GM12878 (cell line): ENCODE measurements around the gene INTS13. TPM values are rescaled to one million over a fixed set of nuclear protein-coding genes. Genes with fewer than 3 reads are reported as not detected.

Experiments used
- ATF2 ChIP-seq: IDR thresholded peaks from 2 replicates; pipeline ENCODE4 v1.6.1; 2012; ENCODE audit warnings: low read length, inconsistent platforms
- BMI1 ChIP-seq: fragments of 450-650 bp; IDR thresholded peaks from 2 replicates; pipeline ENCODE4 v1.6.1; 2016; ENCODE audit warnings: mild to moderate bottlenecking, moderate library complexity, borderline replicate concordance
- BRCA1 ChIP-seq: IDR thresholded peaks from 2 replicates; pipeline ENCODE4 v1.6.1; 2011; ENCODE audit warnings: low read depth, low read length, improper control_type of control experiment
- CHD2 ChIP-seq: IDR thresholded peaks from 2 replicates; pipeline ENCODE4 v1.6.1; 2011; ENCODE audit warnings: low read depth, low read length, improper control_type of control experiment, borderline replicate concordance
- ELK1 ChIP-seq: IDR thresholded peaks from 2 replicates; pipeline ENCODE4 v1.6.1; 2012; ENCODE audit warnings: low read depth, low read length, improper control_type of control experiment
- HCFC1 ChIP-seq: fragments of 150-350 bp; IDR thresholded peaks from 2 replicates; pipeline ENCODE4 v1.6.1; 2014; ENCODE audit warnings: low read length
- IKZF1 ChIP-seq: fragments of 450-650 bp; conservative IDR thresholded peaks from 2 replicates; pipeline ENCODE4 v1.6.1; 2017; ENCODE audit warnings: antibody characterized with exemption, mild to moderate bottlenecking
- JUND ChIP-seq: IDR thresholded peaks from 2 replicates; pipeline ENCODE4 v1.6.1; 2012; ENCODE audit warnings: low read depth, mild to moderate bottlenecking, low read length, improper control_type of control experiment, moderate library complexity
- MXI1 ChIP-seq: fragments of 150-350 bp; IDR thresholded peaks from 2 replicates; pipeline ENCODE4 v1.6.1; 2011; ENCODE audit warnings: low read depth, mild to moderate bottlenecking, inconsistent platforms, low read length, improper control_type of control experiment
- PRDM15 ChIP-seq: fragments of 450-650 bp; formaldehyde crosslinking; IDR thresholded peaks from 2 replicates; pipeline ENCODE4 v1.4.0; 2020; ENCODE audit warnings: mild to moderate bottlenecking, moderate library complexity
- RAD21 ChIP-seq: IDR thresholded peaks from 2 replicates; pipeline ENCODE4 v1.6.1; 2011; ENCODE audit warnings: mild to moderate bottlenecking, low read depth, low read length, moderate library complexity; ENCODE audit not compliant: insufficient read depth
- RB1 ChIP-seq: fragments of 450-650 bp; formaldehyde crosslinking; IDR thresholded peaks from 2 replicates; pipeline ENCODE4 v1.6.1; 2017; ENCODE audit warnings: mild to moderate bottlenecking, borderline replicate concordance
- SMAD1 ChIP-seq: fragments of 450-650 bp; IDR thresholded peaks from 2 replicates; pipeline ENCODE4 v1.6.1; 2018; ENCODE audit warnings: mild to moderate bottlenecking, low read depth; ENCODE audit not compliant: partially characterized antibody
- STAT3 ChIP-seq: IDR thresholded peaks from 2 replicates; pipeline ENCODE4 v1.6.1; 2011; ENCODE audit warnings: low read depth, low read length, improper control_type of control experiment
- SUPT20H ChIP-seq: IDR thresholded peaks from 2 replicates; pipeline ENCODE4 v1.6.1; 2011; ENCODE audit warnings: low read depth, mild to moderate bottlenecking, low read length, moderate library complexity, borderline replicate concordance; ENCODE audit not compliant: control insufficient read depth
- YY1 ChIP-seq: IDR thresholded peaks from 2 replicates; pipeline ENCODE4 v1.6.1; 2011; ENCODE audit warnings: low read depth, mild to moderate bottlenecking, low read length
- polyA plus RNA-seq, 11 experiments: library from polyadenylated mRNA; depleted of rRNA in 4 of 11; unstranded in 6 of 11; stranded (reverse) in 5 of 11; fragments of >200 nt; fragmentation: Nextera tagmentation in 4 of 11; fragmentation: Illumina TruSeq in 1 of 11; extraction: Ambion mirVana in 4 of 11; extraction: Trizol in 1 of 11; gene quantifications; 1 replicate in 1 of 11; 2 replicates in 10 of 11; pipeline versions ENCODE4 v1.2.1 to v1.2.3, GENCODE V29; 2011 to 2016; ENCODE audit warnings: inconsistent platforms in 2 of 11, missing spikeins in 2 of 11, low read depth in 1 of 11
- total RNA-seq, 4 experiments: library from RNA; depleted of rRNA in 3 of 4; stranded (reverse); fragments of >200 nt in 3 of 4; fragmentation: Illumina TruSeq in 1 of 4; extraction: Trizol in 1 of 4; gene quantifications; 2 replicates each; pipeline versions ENCODE4 v1.2.1 to v1.2.3, GENCODE V29; 2013 to 2021
- TF ChIP-seq, protein P1 (sequence below): fragments of 450-650 bp; formaldehyde crosslinking; IDR thresholded peaks from 2 replicates; pipeline ENCODE4 v1.4.0; 2022; ENCODE audit warnings: mild to moderate bottlenecking, moderate library complexity
- TF ChIP-seq, protein P2 (sequence below): IDR thresholded peaks from 2 replicates; pipeline ENCODE4 v1.6.1; 2011; ENCODE audit warnings: mild to moderate bottlenecking, low read depth, low read length, moderate library complexity; ENCODE audit not compliant: insufficient replicate concordance

INTS13 gene
- total and polyA plus RNA-seq, 10 of the 15 experiments (the other 5 are each of a cell fraction or from before 2014, with no cell fraction given), result 33.4 to 72.0 (median 59.9) TPM

GRCh38 chr12:26971963-26972362, 34.2 kb upstream of the INTS13 start (continued):
- TF ChIP-seq, protein P1, sequence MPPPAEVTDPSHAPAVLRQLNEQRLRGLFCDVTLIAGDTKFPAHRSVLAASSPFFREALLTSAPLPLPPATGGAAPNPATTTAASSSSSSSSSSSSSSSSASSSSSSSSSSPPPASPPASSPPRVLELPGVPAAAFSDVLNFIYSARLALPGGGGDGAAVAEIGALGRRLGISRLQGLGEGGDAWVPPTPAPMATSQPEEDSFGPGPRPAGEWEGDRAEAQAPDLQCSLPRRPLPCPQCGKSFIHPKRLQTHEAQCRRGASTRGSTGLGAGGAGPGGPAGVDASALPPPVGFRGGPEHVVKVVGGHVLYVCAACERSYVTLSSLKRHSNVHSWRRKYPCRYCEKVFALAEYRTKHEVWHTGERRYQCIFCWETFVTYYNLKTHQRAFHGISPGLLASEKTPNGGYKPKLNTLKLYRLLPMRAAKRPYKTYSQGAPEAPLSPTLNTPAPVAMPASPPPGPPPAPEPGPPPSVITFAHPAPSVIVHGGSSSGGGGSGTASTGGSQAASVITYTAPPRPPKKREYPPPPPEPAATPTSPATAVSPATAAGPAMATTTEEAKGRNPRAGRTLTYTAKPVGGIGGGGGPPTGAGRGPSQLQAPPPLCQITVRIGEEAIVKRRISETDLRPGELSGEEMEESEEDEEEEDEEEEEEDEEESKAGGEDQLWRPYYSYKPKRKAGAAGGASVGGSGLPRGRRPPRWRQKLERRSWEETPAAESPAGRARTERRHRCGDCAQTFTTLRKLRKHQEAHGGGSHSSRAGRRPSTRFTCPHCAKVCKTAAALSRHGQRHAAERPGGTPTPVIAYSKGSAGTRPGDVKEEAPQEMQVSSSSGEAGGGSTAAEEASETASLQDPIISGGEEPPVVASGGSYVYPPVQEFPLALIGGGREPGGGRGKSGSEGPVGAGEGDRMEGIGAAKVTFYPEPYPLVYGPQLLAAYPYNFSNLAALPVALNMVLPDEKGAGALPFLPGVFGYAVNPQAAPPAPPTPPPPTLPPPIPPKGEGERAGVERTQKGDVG (CRISPR knock-in tag), result no peak
- TF ChIP-seq HCFC1 (no peak), ELK1 (no peak), STAT3 (no peak), SMAD1 (no peak), ATF2 (peak; percentile 21; the same call in 1 of the 2 replicates), JUND (no peak), YY1 (no peak), CHD2 (peak; percentile 41; the same call in 1 of the 2 replicates), MXI1 (peak; percentile 44), BMI1 (no peak), RB1 (no peak), BRCA1 (no peak), PRDM15 (CRISPR knock-in tag) (no peak), SUPT20H (no peak), RAD21 (peak; percentile 43; the same call in 1 of the 2 replicates), IKZF1 (peak; percentile 66)
- TF ChIP-seq, protein P2, sequence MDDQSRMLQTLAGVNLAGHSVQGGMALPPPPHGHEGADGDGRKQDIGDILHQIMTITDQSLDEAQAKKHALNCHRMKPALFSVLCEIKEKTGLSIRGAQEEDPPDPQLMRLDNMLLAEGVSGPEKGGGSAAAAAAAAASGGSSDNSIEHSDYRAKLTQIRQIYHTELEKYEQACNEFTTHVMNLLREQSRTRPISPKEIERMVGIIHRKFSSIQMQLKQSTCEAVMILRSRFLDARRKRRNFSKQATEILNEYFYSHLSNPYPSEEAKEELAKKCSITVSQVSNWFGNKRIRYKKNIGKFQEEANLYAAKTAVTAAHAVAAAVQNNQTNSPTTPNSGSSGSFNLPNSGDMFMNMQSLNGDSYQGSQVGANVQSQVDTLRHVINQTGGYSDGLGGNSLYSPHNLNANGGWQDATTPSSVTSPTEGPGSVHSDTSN, result no peak
